H1 (cell line): ENCODE results near the gene GLRA1. TPM values are rescaled to one million over a fixed set of nuclear protein-coding genes. Genes with fewer than 3 reads are reported as not detected.

Experiments used
- CTCF ChIA-PET: fragments of 300-600 bp; sonication (Branson Sonifier 250); formaldehyde crosslinking; loops from one replicate; lab custom pipeline; 2021; ENCODE audit not compliant: partially characterized antibody; lab: Charles Lee
- POLR2A ChIA-PET: fragments of 300-600 bp; sonication (Branson Sonifier 250); formaldehyde crosslinking; loops from one replicate; lab custom pipeline; 2021; ENCODE audit warnings: inconsistent platforms; ENCODE audit not compliant: partially characterized antibody; lab: Charles Lee
- DNase-seq, 2 experiments: peaks; one replicate each; pipeline versions ENCODE4 v3.0.0 to v3.0.0-alpha.2; 2010 to 2022; ENCODE audit warnings: low spot score in 2 of 2, low read depth in 1 of 2, mixed read lengths in 1 of 2
- FAIRE-seq: peaks from 2 replicates; lab custom pipeline; 2011; peaks lifted over from hg19 to GRCh38; lab: Jason Lieb, UNC
- H2AFZ ChIP-seq: 2 replicates; pipeline ENCODE4 v1.8.1; 2012; ENCODE audit warnings: low read length, inconsistent platforms
- H2AK5ac ChIP-seq: 2 replicates; pipeline ENCODE4 v1.6.1; 2013; ENCODE audit warnings: low read depth, low read length
- H2BK120ac ChIP-seq: replicated peaks from 2 replicates; pipeline ENCODE3; 2013; ENCODE audit warnings: low read depth, low read length, inconsistent platforms
- H2BK12ac ChIP-seq: 2 replicates; pipeline ENCODE4 v1.6.1; 2013; ENCODE audit warnings: low read depth, low read length
- H2BK15ac ChIP-seq: 2 replicates; pipeline ENCODE4 v1.6.1; 2013; ENCODE audit warnings: low read length
- H2BK20ac ChIP-seq: 2 replicates; pipeline ENCODE4 v1.6.1; 2013; ENCODE audit warnings: low read length
- H2BK5ac ChIP-seq: 2 replicates; pipeline ENCODE4 v1.6.1; 2013; ENCODE audit warnings: low read depth, low read length
- H3K14ac ChIP-seq: 2 replicates; pipeline ENCODE4 v1.6.1; 2013; ENCODE audit warnings: inconsistent platforms; ENCODE audit not compliant: insufficient read length
- H3K18ac ChIP-seq: 2 replicates; pipeline ENCODE4 v1.6.1; 2013; ENCODE audit warnings: low read length; ENCODE audit errors: extremely low read depth
- H3K23ac ChIP-seq: 2 replicates; pipeline ENCODE4 v1.6.1; 2013; ENCODE audit warnings: inconsistent platforms; ENCODE audit not compliant: insufficient read length
- H3K23me2 ChIP-seq: 2 replicates; pipeline ENCODE4 v1.6.1; 2013; ENCODE audit warnings: low read depth, low read length
- H3K27ac ChIP-seq: 2 replicates; pipeline ENCODE4 v1.6.1; 2011; ENCODE audit warnings: low read depth, low read length, inconsistent platforms
- H3K27me3 ChIP-seq, 4 experiments: replicated peaks in 1 of 4; 1 replicate in 1 of 4; 2 replicates in 3 of 4; pipeline versions ENCODE4 v1.6.1 to v1.8.1; 2011 to 2013; ENCODE audit warnings: low read length in 3 of 4, mild to moderate bottlenecking in 3 of 4, inconsistent platforms in 2 of 4, mixed read lengths in 2 of 4, moderate library complexity in 1 of 4; ENCODE audit not compliant: control insufficient read depth in 3 of 4, insufficient read depth in 3 of 4; ENCODE audit errors: extremely low read depth in 1 of 4
- H3K36me3 ChIP-seq, 4 experiments: 2 replicates each; pipeline versions ENCODE4 v1.6.1 to v1.8.1; 2011 to 2013; ENCODE audit warnings: mild to moderate bottlenecking in 4 of 4, low read length in 3 of 4, moderate library complexity in 2 of 4, control low read depth in 1 of 4, inconsistent platforms in 1 of 4; ENCODE audit not compliant: insufficient read depth in 4 of 4, control insufficient read depth in 2 of 4
- H3K4ac ChIP-seq: replicated peaks from 2 replicates; pipeline ENCODE3; 2013; ENCODE audit warnings: low read length, low read depth, mixed read lengths, inconsistent platforms; ENCODE audit not compliant: insufficient read length
- H3K4me1 ChIP-seq, 4 experiments: replicated peaks in 1 of 4; 1 replicate in 1 of 4; 2 replicates in 3 of 4; pipeline versions ENCODE4 v1.6.1 to v1.8.1; 2011 to 2013; ENCODE audit warnings: low read length in 3 of 4, inconsistent platforms in 2 of 4, mixed read lengths in 1 of 4; ENCODE audit not compliant: insufficient read depth in 4 of 4, control insufficient read depth in 3 of 4
- H3K4me2 ChIP-seq, 2 experiments: 2 replicates each; pipeline versions ENCODE4 v1.6.1 to v1.8.1; 2011 to 2013; ENCODE audit warnings: low read depth in 2 of 2, low read length in 2 of 2, control low read depth in 1 of 2, inconsistent platforms in 1 of 2, mild to moderate bottlenecking in 1 of 2; ENCODE audit not compliant: insufficient read depth in 1 of 2
- H3K4me3 ChIP-seq, 4 experiments: fragments of 200-600, 300-600 bp in 1 of 4; sonication (generic), shearing (Covaris generic), sonication (Bioruptor Twin) in 1 of 4; 2 replicates each; pipeline versions ENCODE4 v1.5.1 to v1.8.1; 2011 to 2016; ENCODE audit warnings: low read length in 4 of 4, low read depth in 3 of 4, control low read depth in 2 of 4, inconsistent platforms in 2 of 4, mild to moderate bottlenecking in 2 of 4, mixed read lengths in 1 of 4, moderate library complexity in 1 of 4; ENCODE audit not compliant: insufficient read depth in 2 of 4; ENCODE audit errors: extremely low read depth in 1 of 4
- H3K56ac ChIP-seq: replicated peaks from 2 replicates; pipeline ENCODE3; 2013; ENCODE audit warnings: low read depth, mild to moderate bottlenecking, mixed read lengths, low read length, inconsistent platforms; ENCODE audit not compliant: insufficient read length
- H3K79me1 ChIP-seq: 2 replicates; pipeline ENCODE4 v1.6.1; 2013; ENCODE audit warnings: low read depth, low read length, control low read depth
- H3K79me2 ChIP-seq, 2 experiments: 2 replicates each; pipeline versions ENCODE4 v1.6.1 to v1.8.1; 2012 to 2013; ENCODE audit warnings: low read length in 2 of 2, mild to moderate bottlenecking in 2 of 2, inconsistent platforms in 1 of 2; ENCODE audit not compliant: insufficient read depth in 2 of 2, control insufficient read depth in 1 of 2
- H3K9ac ChIP-seq, 4 experiments: replicated peaks in 1 of 4; 1 replicate in 1 of 4; 2 replicates in 3 of 4; pipeline versions ENCODE4 v1.6.1 to v1.8.1; 2011 to 2013; ENCODE audit warnings: low read depth in 3 of 4, low read length in 3 of 4, control low read depth in 2 of 4, mild to moderate bottlenecking in 2 of 4, moderate library complexity in 2 of 4, inconsistent platforms in 1 of 4; ENCODE audit errors: extremely low read depth in 1 of 4
- H3K9me3 ChIP-seq, 2 experiments: 2 replicates each; pipeline versions ENCODE4 v1.6.1 to v1.8.1; 2012 to 2013; ENCODE audit warnings: mild to moderate bottlenecking in 2 of 2, moderate library complexity in 2 of 2, control low read depth in 1 of 2, inconsistent platforms in 1 of 2, low read depth in 1 of 2, low read length in 1 of 2, mixed read lengths in 1 of 2; ENCODE audit not compliant: insufficient read depth in 2 of 2
- H4K20me1 ChIP-seq, 2 experiments: replicated peaks in 1 of 2; 2 replicates each; pipeline versions ENCODE3 to v1.8.1; 2011 to 2013; ENCODE audit warnings: inconsistent platforms in 2 of 2, low read length in 2 of 2, mild to moderate bottlenecking in 1 of 2; ENCODE audit not compliant: insufficient read depth in 2 of 2, control insufficient read depth in 1 of 2
- H4K5ac ChIP-seq: 2 replicates; pipeline ENCODE4 v1.6.1; 2013; ENCODE audit warnings: low read length, low read depth, mixed read lengths, inconsistent platforms; ENCODE audit not compliant: insufficient read length
- H4K8ac ChIP-seq: 2 replicates; pipeline ENCODE4 v1.8.0; 2013; ENCODE audit warnings: mild to moderate bottlenecking, moderate library complexity, low read length, inconsistent platforms; ENCODE audit not compliant: insufficient read depth; ENCODE audit errors: extremely low read depth
- H4K91ac ChIP-seq: replicated peaks from 2 replicates; pipeline ENCODE3; 2013; ENCODE audit warnings: low read length, mixed read lengths, inconsistent platforms; ENCODE audit not compliant: insufficient read length
- ATF2 ChIP-seq: IDR thresholded peaks from 2 replicates; pipeline ENCODE4 v1.6.1; 2012; ENCODE audit warnings: low read length, inconsistent platforms
- ATF3 ChIP-seq: IDR thresholded peaks from 2 replicates; pipeline ENCODE4 v1.6.1; 2011; ENCODE audit warnings: low read depth, mild to moderate bottlenecking, low read length; ENCODE audit not compliant: insufficient read depth
- KDM1A ChIP-seq: fragments of 200-600, 300-600 bp; sonication (generic); IDR thresholded peaks from 2 replicates; pipeline ENCODE4 v1.7.1; 2016; ENCODE audit warnings: mild to moderate bottlenecking, low read length, borderline replicate concordance
- NRF1 ChIP-seq: IDR thresholded peaks from 2 replicates; pipeline ENCODE4 v1.6.1; 2011; ENCODE audit warnings: mild to moderate bottlenecking, low read depth, low read length, improper control_type of control experiment
- RBBP5 ChIP-seq: IDR thresholded peaks from 2 replicates; pipeline ENCODE4 v1.7.1; 2012; ENCODE audit warnings: low read depth, mild to moderate bottlenecking, inconsistent platforms, low read length, moderate library complexity, borderline replicate concordance
- RFX5 ChIP-seq: IDR thresholded peaks from 2 replicates; pipeline ENCODE4 v1.6.1; 2011; ENCODE audit warnings: low read depth, low read length, improper control_type of control experiment, borderline replicate concordance
- SIN3A ChIP-seq, 2 experiments: IDR thresholded peaks in 1 of 2; conservative IDR thresholded peaks in 1 of 2; 2 replicates each; pipeline ENCODE4 v1.6.1; 2011 to 2012; ENCODE audit warnings: low read length in 2 of 2, improper control_type of control experiment in 1 of 2, low read depth in 1 of 2, mild to moderate bottlenecking in 1 of 2
- SP1 ChIP-seq: IDR thresholded peaks from 2 replicates; pipeline ENCODE4 v1.6.1; 2011; ENCODE audit warnings: low read depth, low read length
- SUZ12 ChIP-seq: fragments of 200-600 bp; sonication (generic); IDR thresholded peaks from 2 replicates; pipeline ENCODE4 v1.6.1; 2012; ENCODE audit warnings: mild to moderate bottlenecking, inconsistent platforms, low read length, moderate library complexity, mixed read lengths
- TBP ChIP-seq: IDR thresholded peaks from 2 replicates; pipeline ENCODE4 v1.6.1; 2011; ENCODE audit warnings: low read depth, low read length, improper control_type of control experiment
- WGBS, 2 experiments: shearing (Covaris generic) in 1 of 2; methylation state at CpG; one replicate each; pipeline versions ENCODE4 v1.1.6 to v1.1.7; 2013 to 2015; ENCODE audit warnings: low lambda C conversion rate in 2 of 2, mixed read lengths in 2 of 2, inconsistent platforms in 1 of 2, low coverage in 1 of 2, missing lambda C conversion rate in 1 of 2; ENCODE audit not compliant: insufficient replicate concordance in 2 of 2, insufficient coverage in 1 of 2, insufficient read length in 1 of 2; ENCODE audit errors: extremely low coverage in 1 of 2, missing lambda C conversion rate in 1 of 2; 5-methylcytosine and 5-hydroxymethylcytosine counted together
- polyA plus RNA-seq, 7 experiments: library from polyadenylated mRNA; depleted of rRNA in 3 of 7; stranded (reverse) in 5 of 7; unstranded in 2 of 7; fragments of >200 nt in 5 of 7; fragments of 200-250 nt in 2 of 7; gene quantifications; 1 replicate in 5 of 7; 2 replicates in 1 of 7; 4 replicates in 1 of 7; pipeline versions ENCODE4 v1.2.1 to v1.2.3, GENCODE V29; 2011 to 2013; ENCODE audit warnings: missing spikeins in 2 of 7, mixed read lengths in 2 of 7
- total RNA-seq: library from RNA; stranded (reverse); fragmentation: NEBNext Ultra II Directional; extraction: Animal tissue kit (Norgen Biotek cat#: 25700); gene quantifications from 2 replicates; pipeline ENCODE4 v1.2.1, GENCODE V29; 2021

The GLRA1 gene
- total and polyA plus RNA-seq, 2 of the 8 experiments (the other 6 are each of a cell fraction or from before 2014, with no cell fraction given) = not detected

- POLR2A ChIA-PET = no interaction called here
- Histone ChIP-seq H4K8ac (no peak overlapping the region; the same call in 1 of the 2 replicates), H4K5ac (no peak overlapping the region), H4K20me1 (no peaks in the 10 kb centered on the region), H3K9ac (no peak overlapping the region), H2BK5ac (no peak overlapping the region), H3K4ac (no peak overlapping the region), H3K23ac (no peak overlapping the region), H2AK5ac (no peak overlapping the region), H3K36me3 (no peaks in the 10 kb centered on the region), H2AFZ (no peak overlapping the region), H3K4me2 (no peak overlapping the region), H3K79me1 (no peaks in the 10 kb centered on the region), H3K4me1 (no peaks in the 10 kb centered on the region), H3K23me2 (no peaks in the 10 kb centered on the region), H2BK20ac (no peak overlapping the region), H3K79me2 (no peaks in the 10 kb centered on the region), H2BK120ac (no peak overlapping the region), H4K91ac (no peak overlapping the region), H3K9me3 (no peaks in the 10 kb centered on the region), H2BK12ac (no peak overlapping the region), H3K14ac (no peak overlapping the region), H3K4me3 (no peak overlapping the region), H3K56ac (no peak overlapping the region), H3K18ac (no peak overlapping the region), H3K27ac (no peak overlapping the region), H2BK15ac (no peak overlapping the region), H3K27me3 (no peaks in the 10 kb centered on the region; a peak in 1 of 7 replicates)
- CTCF ChIA-PET = interaction anchor here (1.4 kb wide), 1 partner anchor 31 kb away, joined by 4 read pairs; no protein-coding TSS in a partner anchor
- TF ChIP-seq RFX5 = no peak
- no peak for TF ChIP-seq TBP
- TF ChIP-seq SUZ12 = no peak
- TF ChIP-seq SIN3A (conservative IDR thresholded peaks at IDR 0.05 in 1 of 2, IDR thresholded peaks at IDR 0.05 in 1 of 2; ENCODE audit: low read depth in 1 of 2, low read length in 2 of 2) = no peak
- no peak for TF ChIP-seq ATF3
- TF ChIP-seq RBBP5 = no peak
- TF ChIP-seq NRF1 = no peak
- TF ChIP-seq ATF2 = no peak
- TF ChIP-seq SP1 = no peak
- no peak for TF ChIP-seq KDM1A
- WGBS, 2 experiments = 85% methylated on average over 5 of the region's 5 CpGs; no CpG with 5 or more reads in 1 of the 2 experiments
- no peak for FAIRE-seq
- DNase-seq = no peak
Observed at GRCh38 chr5:151856861-151857260, 67.8 kb downstream of the GLRA1 start.
